ENCODE data around the gene TMEM244. TPM values are rescaled to one million over a fixed set of nuclear protein-coding genes. Genes with fewer than 3 reads are reported as not detected.

TMEM244 gene
- total and polyA plus RNA-seq, 2 donors from 2014 or later = not detected

DNA sequence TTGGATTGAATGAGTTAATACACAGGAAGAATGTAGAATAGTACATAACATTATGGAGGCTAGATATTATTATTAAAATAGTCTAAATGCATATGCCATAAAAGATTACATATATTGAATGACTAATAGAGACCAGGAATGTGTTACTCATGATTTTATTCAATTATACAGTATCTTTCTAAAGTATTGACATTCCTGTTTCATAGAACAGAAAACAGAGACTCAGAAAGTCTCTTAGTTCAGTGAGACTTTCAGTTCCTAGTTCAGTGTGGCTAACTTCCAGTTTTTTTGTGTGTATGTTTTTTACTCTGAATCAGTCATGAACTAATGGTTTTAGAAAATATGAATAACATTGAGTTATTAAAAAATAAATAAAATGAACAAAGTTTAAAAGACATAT lies 34.6 kb upstream of the TMEM244 start:
- peak; percentile 62 for FAIRE-seq
- Histone ChIP-seq H3K9ac (ENCODE audit: low read length in 3 of 3) (no peak overlapping the region), H3K27ac (ENCODE audit: low read depth in 2 of 2, low read length in 2 of 2) (no peak overlapping the region), H3K36me3 (ENCODE audit: control insufficient read depth in 2 of 3, insufficient read depth in 3 of 3, low read length in 3 of 3) (no peaks in the 10 kb centered on the region), H3K4me1 (ENCODE audit: control insufficient read depth in 2 of 3, insufficient read depth in 2 of 3, low read depth in 1 of 3, low read length in 3 of 3) (no peaks in the 10 kb centered on the region), H3K27me3 (ENCODE audit: control insufficient read depth, insufficient read depth, low read length) (no peaks in the 10 kb centered on the region), H3K9me3 (ENCODE audit: control insufficient read depth in 2 of 3, insufficient read depth in 1 of 3, low read length in 3 of 3) (no peaks in the 10 kb centered on the region), H3K4me3 (ENCODE audit: low read length in 3 of 3) (no peak overlapping the region)
- intact Hi-C loops (cut with DNase I) = no loop called here
- DNase-seq = no peak
- TF ChIP-seq, protein P1, sequence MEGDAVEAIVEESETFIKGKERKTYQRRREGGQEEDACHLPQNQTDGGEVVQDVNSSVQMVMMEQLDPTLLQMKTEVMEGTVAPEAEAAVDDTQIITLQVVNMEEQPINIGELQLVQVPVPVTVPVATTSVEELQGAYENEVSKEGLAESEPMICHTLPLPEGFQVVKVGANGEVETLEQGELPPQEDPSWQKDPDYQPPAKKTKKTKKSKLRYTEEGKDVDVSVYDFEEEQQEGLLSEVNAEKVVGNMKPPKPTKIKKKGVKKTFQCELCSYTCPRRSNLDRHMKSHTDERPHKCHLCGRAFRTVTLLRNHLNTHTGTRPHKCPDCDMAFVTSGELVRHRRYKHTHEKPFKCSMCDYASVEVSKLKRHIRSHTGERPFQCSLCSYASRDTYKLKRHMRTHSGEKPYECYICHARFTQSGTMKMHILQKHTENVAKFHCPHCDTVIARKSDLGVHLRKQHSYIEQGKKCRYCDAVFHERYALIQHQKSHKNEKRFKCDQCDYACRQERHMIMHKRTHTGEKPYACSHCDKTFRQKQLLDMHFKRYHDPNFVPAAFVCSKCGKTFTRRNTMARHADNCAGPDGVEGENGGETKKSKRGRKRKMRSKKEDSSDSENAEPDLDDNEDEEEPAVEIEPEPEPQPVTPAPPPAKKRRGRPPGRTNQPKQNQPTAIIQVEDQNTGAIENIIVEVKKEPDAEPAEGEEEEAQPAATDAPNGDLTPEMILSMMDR (IDR thresholded peaks at IDR 0.05; ENCODE audit: borderline replicate concordance, extremely low read depth, insufficient read depth) = no peak

- Histone ChIP-seq H3K4me3 (ENCODE audit: low read length in 3 of 3) (no peak overlapping the region), H3K27me3 (ENCODE audit: control insufficient read depth, insufficient read depth, low read length) (no peaks in the 10 kb centered on the region), H3K27ac (ENCODE audit: low read depth in 2 of 2, low read length in 2 of 2) (no peak overlapping the region), H3K4me1 (ENCODE audit: control insufficient read depth in 2 of 3, insufficient read depth in 2 of 3, low read depth in 1 of 3, low read length in 3 of 3) (no peaks in the 10 kb centered on the region), H3K9me3 (ENCODE audit: control insufficient read depth in 2 of 3, insufficient read depth in 1 of 3, low read length in 3 of 3) (no peaks in the 10 kb centered on the region), H3K9ac (ENCODE audit: low read length in 3 of 3) (no peak overlapping the region), H3K36me3 (ENCODE audit: control insufficient read depth in 2 of 3, insufficient read depth in 3 of 3, low read length in 3 of 3) (no peaks in the 10 kb centered on the region)
- DNase-seq (no peak), FAIRE-seq (no peak)
- intact Hi-C loops (cut with DNase I) = no loop called here
- TF ChIP-seq, protein P1 (IDR thresholded peaks at IDR 0.05; ENCODE audit: borderline replicate concordance, extremely low read depth, insufficient read depth) = no peak
These were observed 33.8 kb upstream of the TMEM244 start for GRCh38 chr6:129894921-129895320.

- Histone ChIP-seq H3K27me3 (ENCODE audit: control insufficient read depth, insufficient read depth, low read length) (no peaks in the 10 kb centered on the region), H3K27ac (ENCODE audit: low read depth in 2 of 2, low read length in 2 of 2) (no peak overlapping the region), H3K9me3 (ENCODE audit: control insufficient read depth in 2 of 3, insufficient read depth in 1 of 3, low read length in 3 of 3) (no peaks in the 10 kb centered on the region), H3K4me1 (ENCODE audit: control insufficient read depth in 2 of 3, insufficient read depth in 2 of 3, low read depth in 1 of 3, low read length in 3 of 3) (no peaks in the 10 kb centered on the region), H3K4me3 (ENCODE audit: low read length in 3 of 3) (no peak overlapping the region), H3K9ac (ENCODE audit: low read length in 3 of 3) (no peak overlapping the region), H3K36me3 (ENCODE audit: control insufficient read depth in 2 of 3, insufficient read depth in 3 of 3, low read length in 3 of 3) (no peaks in the 10 kb centered on the region)
- intact Hi-C loops (cut with DNase I) = no loop called here
- peak; percentile 23 for FAIRE-seq
- TF ChIP-seq, protein P1 (IDR thresholded peaks at IDR 0.05; ENCODE audit: borderline replicate concordance, extremely low read depth, insufficient read depth) = no peak
- peak in 2 of 5 donors; percentile 9 to 29 for DNase-seq
These were observed 32.5 kb upstream of the TMEM244 start for GRCh38 chr6:129893640-129894039.

GRCh38 chr6:129890701-129891100 lies 29.6 kb upstream of the TMEM244 start:
- FAIRE-seq (no peak), DNase-seq (no peak)
- H3K4me3 ChIP-seq (ENCODE audit: low read length in 3 of 3) = no peak overlapping the region
- H3K27me3 ChIP-seq (ENCODE audit: control insufficient read depth, insufficient read depth, low read length) = no peaks in the 10 kb centered on the region
- intact Hi-C loops (cut with DNase I) = no loop called here
- no peak overlapping the region for H3K27ac ChIP-seq (ENCODE audit: low read depth in 2 of 2, low read length in 2 of 2)
- H3K36me3 ChIP-seq (ENCODE audit: control insufficient read depth in 2 of 3, insufficient read depth in 3 of 3, low read length in 3 of 3) = no peaks in the 10 kb centered on the region
- no peak overlapping the region for H3K9ac ChIP-seq (ENCODE audit: low read length in 3 of 3)
- TF ChIP-seq, protein P1 (IDR thresholded peaks at IDR 0.05; ENCODE audit: borderline replicate concordance, extremely low read depth, insufficient read depth) = no peak
- no peaks in the 10 kb centered on the region for H3K4me1 ChIP-seq (ENCODE audit: control insufficient read depth in 2 of 3, insufficient read depth in 2 of 3, low read depth in 1 of 3, low read length in 3 of 3)
- H3K9me3 ChIP-seq (ENCODE audit: control insufficient read depth in 2 of 3, insufficient read depth in 1 of 3, low read length in 3 of 3) = no peaks in the 10 kb centered on the region

All from kidney (tissue), 14 donors.